RPMI8226 (cell line): ENCODE results near the gene HDAC9.
A peak's percentile ranks its signal among the peaks of the same experiment; 100 is the strongest.
"Not testable (repeated sequence)": the region's sequence is repeated elsewhere in the genome, so short reads cannot be mapped to it uniquely, and the experiment has no call there.

Experiments
- DNase-seq: peaks from one replicate; pipeline ENCODE4 v3.0.0-alpha.2; 2015

Gene HDAC9

DNA sequence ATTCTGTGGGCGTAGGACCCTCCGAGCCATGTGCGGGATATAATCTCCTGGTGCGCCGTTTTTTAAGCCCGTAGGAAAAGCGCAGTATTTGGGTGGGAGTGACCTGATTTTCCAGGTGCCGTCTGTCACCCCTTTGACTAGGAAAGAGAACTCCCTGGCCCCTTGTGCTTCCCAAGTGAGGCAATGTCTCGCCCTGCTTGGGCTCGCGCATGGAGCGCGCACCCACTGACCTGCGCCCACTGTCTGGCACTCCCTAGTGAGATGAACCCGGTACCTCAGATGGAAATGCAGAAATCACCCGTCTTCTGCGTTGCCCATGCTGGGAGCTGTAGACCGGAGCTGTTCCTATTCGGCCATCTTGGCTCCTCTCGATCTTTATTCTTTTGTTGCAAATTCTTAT is 495.2 kb downstream of the HDAC9 start:
- DNase-seq = not testable (repeated sequence)

DNA sequence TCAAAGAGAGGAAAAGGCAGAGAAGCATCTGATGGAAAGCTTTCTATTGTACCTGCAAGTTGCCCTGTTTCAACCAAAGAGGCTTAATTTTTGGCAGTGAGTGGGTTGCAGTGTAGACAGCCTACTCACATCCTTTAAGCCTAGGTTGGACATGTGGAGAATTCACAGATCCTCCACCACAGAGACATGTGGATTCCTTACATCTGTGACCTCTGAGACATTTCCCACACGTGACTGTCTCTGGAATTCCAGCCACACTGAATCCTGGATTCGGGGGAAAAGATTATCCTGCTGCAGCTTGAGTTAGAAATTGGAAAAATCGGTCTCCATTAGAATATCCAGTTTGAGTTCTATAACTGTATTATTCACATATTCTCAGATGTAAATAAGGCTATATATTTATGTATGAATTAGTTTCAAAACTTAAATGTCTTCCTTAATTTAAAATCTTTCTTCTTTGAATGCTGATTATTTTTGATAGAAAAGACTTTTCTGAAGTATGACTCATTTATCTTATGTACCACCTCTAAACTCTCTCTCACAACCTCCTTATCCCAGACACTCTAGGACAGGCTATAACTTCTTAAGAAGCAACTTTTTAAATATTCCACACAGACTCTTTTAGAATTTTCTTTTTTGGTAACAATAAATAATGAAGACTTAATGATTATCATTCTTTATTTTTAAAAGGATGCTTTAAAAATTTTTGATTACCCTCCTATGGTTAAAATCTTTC is 498.6 kb downstream of the HDAC9 start:
- no peak for DNase-seq

DNA sequence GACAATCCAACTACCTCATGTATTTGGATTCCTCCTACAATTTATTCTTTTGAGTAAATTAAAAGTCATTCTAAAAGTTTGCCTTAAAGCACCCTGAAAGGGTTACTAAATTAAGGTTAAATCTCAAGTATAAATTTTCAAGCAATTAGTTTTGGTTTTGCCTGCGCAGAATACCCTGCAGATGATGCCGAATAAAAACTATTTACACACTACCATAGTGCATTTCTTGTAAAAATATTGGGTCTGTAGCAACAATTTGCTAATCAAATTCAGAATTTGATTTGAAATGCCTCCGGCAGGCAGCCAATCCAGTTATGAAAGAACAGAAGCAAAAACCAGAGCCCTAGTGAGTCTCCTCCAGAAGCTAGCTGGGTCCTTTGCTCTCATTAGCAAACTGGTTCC is 499.7 kb downstream of the HDAC9 start:
- no peak for DNase-seq

DNA sequence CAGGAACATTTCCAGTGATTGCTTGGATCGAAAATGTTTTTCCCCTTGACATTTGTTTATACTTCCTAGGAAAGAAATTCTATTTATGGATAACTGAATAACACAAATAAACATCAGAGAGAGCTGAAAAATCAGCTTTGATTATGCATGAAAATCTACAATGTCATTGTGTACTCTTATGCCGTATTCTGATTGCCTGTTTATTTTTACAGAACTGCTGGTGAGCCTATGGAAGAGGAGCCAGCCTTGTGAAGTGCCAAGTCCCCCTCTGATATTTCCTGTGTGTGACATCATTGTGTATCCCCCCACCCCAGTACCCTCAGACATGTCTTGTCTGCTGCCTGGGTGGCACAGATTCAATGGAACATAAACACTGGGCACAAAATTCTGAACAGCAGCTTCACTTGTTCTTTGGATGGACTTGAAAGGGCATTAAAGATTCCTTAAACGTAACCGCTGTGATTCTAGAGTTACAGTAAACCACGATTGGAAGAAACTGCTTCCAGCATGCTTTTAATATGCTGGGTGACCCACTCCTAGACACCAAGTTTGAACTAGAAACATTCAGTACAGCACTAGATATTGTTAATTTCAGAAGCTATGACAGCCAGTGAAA is 500.4 kb downstream of the HDAC9 start:
- DNase-seq = no peak

DNA sequence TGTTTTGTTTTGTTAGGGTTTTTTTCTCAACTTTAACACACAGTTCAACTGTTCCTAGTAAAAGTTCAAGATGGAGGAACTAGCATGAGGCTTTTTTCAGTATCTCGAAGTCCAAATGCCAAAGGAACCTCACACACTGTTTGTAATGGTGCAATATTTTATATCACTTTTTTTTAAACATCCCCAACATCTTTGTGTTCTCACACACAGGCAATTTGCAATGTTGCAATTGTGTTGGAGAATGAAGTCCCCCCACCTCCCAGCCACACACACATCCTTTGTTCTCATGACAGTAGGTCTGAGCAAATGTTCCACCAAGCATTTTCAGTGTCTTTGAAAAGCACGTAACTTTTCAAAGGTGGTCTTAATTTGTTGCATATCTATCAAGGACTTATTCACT is 501.0 kb downstream of the HDAC9 start:
- no peak for DNase-seq

DNA sequence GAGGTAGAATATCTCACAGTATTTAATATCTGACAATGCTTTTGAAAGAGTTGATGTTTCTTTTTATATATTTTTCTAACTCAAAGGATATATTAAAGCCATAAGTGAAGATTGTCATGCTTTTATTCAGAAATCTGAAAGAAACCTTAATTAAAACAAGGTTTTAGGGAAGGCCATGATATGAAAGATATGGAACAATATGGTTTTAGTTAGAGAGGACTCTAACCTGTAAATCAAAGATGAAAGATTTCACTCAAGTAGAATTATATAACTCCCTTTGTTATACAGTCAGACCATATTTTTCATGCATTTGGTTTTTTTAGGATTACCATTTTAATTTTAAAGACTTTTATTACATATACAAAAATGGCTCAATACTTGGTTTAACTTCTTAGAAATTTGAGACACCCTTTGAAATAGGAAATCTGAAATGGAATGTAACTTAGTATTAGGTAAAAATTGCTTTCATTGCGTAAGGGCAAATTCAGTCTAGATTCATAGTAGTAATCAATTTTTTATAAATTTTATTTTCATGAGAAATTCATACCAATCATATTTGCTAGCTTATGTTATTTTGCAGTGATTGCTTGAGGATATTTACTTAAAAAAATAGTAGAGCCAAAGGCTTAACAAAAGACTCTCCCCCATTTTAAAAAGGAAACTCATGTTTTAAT is 502.1 kb downstream of the HDAC9 start:
- no peak for DNase-seq

DNA sequence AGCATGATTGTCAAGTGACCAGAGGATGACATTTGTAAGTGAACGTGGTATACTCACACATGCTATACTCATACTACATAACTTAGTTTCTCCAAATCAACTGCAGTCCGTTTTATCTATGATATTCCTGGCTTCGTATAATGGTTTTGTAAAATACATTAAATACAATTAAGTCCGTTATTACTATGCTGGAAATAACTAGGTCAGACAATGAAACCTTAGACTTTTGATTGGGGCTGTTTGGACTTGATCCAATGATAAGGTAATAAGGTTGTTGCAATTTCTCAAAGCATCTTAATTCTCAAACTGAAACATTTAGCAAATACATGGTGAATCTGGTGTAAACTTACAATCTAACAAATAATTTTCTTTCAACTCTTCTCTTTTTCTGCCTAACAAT is 504.9 kb downstream of the HDAC9 start:
- DNase-seq = no peak

DNA sequence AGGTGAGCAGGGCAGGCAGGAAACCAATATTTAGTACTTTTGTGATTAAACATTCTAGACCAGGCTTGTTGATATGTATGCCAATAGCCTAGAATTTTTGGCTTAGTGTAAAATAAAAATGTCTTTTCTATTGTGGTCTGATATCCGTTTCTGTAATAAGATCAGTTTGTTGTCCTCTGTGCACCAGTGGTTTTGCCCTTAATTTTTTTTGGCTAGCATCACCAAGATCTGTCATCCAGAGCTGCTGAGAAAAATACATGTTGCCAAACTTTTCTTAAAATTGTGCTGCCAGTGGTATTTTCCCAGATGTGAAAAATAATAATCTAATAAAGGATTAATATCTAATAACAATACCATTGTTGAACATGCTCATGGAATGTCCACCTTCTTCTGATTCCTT is 506.3 kb downstream of the HDAC9 start:
- DNase-seq = no peak

DNA sequence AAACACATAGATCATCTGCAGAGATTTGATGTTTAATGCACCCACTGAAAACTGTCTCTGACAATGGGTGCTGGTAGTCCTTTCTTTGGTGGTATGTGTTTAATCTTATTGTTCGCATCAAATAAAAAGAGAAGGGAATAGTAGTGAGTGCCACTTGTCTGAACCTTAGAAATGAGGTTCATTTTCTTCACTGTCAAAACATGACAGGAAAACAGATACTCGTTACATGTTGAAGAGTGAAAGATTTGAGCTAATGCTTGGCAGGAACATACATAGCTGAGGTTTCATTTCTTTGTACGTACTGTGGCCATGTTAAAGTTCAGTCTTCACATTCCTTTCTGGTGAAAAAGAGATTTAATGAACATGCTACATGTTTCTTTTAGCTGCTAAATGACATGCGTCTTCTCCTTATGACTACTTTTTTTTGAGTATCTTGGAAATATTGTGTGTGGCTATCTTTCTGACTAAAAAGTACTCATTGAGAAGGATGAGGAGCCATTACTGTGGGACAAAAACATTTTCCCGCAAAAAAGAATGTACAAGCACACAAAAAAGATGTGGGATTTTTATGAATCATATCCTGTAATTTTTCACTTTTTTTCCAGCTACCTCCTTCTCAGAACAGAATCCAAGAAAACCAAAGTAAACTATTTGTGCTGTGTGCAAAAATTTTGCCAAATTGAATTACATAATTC is 513.8 kb downstream of the HDAC9 start:
- DNase-seq = no peak

DNA sequence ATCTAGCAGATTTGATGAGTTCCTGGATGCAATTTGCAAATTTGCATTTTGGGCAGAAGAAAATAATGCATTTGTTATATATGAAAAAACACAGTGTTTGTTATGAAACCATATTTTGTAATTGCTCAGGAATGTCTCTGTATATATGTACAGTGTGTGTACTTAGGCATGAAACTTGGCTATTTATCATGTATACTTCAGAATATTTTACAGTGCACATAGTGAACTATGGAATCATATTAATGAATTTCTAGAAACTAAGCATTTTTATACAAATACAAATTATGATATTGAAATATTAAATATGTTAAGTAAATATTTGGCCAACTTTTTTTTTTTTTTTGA is 514.4 kb downstream of the HDAC9 start:
- DNase-seq = no peak

DNA sequence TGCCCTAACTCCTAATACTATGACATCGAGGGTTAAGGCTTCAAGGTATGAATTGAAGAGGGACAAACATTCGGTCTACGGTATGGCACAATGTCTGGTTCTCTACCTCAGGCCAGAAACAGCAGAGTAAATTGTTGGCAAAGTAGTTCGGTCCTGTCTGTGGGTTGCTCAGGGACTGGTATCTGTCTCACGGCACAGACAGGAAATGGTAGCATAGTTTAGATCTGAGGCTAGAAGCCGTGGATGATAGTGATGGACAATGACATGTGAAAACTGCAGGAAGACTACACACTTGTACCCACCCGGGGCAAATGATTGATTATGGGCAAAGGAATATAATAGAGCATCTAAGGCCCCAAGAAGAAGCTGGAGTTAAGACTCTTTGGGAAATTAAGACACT is 515.7 kb downstream of the HDAC9 start:
- no peak for DNase-seq

DNA sequence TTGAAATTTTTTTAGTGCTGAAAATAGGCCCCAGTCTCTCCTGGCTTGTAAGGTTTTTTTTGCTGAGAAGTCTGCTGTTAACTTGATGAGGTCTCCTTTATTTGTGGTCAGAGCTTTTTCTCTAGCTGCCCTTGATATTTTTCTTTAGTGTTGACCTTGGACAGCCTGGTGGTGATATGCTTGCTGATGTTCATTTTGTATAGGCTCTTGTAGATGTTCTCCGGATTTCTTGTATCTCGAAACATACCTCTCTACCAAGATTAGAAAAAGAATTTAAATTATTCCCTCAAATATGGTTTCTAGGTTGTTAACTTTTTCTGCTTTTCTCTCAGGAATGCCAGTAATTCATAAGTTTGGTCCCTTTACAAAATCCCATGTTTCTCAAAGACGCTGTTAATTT is 519.5 kb downstream of the HDAC9 start:
- DNase-seq = no peak

DNA sequence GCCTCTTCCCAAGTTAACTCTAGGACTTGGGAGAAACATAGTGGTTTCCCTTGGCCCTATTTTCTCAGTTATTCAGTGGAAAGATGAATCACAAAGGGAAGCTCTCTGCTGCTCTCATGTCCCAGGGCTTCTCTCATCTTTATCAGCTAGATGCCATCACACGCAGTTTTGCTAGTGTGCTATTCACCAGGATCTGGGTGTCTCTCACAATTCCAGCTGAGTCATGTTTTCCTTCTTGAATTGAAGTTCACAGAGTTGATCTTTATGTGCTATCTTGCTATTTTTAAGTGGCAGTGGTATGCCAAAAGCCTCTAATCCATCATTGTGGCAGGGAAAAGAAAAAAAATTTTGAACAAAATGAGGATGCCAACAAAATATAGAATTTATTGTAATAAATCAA is 520.6 kb downstream of the HDAC9 start:
- no peak for DNase-seq

DNA sequence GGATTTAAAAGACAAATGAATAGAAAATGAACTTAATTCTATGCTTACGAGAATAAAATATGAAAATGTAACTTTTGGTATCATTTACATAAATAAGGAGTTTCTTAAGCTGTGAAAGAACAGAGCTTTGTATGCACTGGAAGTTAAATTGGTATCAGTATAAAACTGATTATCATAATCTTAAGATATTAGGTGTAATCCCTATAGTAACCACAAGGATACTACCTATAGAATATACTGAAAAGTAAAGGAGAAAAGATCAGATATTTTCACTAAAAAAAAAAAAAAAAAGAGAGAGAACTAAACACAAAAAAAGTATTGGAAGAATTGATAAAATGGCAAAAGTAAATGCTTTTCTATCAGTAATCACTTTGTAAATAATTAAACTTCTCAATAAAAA is 521.8 kb downstream of the HDAC9 start:
- DNase-seq = no peak

DNA sequence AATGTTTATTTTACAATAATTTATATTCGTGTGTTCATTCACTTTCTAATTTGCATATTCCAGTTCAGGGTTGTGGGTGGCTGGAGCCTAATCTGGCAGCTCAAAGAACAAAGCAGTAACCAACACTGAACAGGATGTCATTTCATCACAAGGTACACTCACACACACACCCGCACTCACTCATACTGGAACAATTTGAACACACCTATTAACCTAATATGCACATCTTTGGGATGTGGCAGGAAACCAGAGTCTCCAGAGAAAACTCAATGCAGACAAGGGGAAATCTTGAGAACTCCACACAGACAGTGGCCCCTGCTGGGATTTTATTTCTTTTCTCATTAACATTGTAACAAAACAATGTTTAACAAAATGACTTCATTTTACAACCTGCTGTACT is 524.5 kb downstream of the HDAC9 start:
- DNase-seq = no peak

DNA sequence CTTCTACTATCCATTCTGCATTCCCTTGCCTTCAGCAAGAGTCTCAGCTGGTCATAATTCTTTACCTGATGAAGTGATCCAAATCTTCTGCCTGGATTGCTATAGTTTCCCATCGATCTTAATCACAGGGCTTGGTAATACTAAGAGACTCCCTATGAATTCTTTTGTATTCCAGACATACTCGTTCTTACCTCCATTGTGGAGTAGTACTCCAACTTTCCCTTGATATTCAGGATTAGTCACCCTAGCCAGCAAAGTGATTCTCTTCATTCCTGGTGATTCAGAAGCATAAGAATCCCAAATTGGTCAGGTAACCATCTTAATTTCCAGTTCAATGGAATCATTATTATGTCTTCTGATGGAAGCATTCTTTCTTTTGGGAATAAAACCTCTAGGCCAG is 525.2 kb downstream of the HDAC9 start:
- no peak for DNase-seq

DNA sequence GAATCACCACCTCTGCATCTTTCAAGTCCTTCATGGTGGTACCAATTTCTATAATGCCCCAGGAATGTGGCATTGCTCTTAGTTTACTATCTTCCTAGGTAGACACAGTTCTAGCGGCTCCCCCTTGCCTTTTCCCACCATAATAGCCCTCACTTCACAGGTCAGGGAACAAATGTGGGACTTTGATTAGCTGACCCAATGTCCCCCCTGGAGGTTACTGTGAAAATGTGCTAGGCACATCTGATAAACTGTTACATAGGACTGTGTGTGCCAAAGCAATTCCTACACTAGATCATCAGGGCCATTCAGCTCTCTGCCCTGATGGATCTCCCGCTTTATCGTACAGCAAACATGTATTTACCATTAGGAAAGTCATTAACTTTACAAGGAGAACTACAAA is 527.9 kb downstream of the HDAC9 start:
- DNase-seq = no peak

DNA sequence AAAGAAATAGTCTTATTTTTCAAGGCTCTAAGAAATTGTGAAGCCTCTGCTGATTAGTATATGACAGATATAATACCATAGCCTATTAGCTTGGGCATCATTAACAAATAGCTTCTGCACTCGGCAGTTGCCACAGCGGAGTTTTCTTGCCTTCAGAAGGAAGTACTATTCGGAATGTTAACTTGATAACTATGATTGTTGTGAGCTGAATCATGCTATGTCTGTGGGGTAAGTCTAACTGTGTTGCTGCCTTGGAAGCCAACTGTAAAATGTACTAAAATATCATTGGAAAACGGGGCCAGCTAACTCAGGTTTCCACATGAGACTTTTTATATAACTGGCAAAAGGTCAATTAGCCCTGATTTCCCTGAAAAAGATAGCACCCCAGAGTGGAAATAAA is 528.7 kb downstream of the HDAC9 start:
- DNase-seq = no peak

DNA sequence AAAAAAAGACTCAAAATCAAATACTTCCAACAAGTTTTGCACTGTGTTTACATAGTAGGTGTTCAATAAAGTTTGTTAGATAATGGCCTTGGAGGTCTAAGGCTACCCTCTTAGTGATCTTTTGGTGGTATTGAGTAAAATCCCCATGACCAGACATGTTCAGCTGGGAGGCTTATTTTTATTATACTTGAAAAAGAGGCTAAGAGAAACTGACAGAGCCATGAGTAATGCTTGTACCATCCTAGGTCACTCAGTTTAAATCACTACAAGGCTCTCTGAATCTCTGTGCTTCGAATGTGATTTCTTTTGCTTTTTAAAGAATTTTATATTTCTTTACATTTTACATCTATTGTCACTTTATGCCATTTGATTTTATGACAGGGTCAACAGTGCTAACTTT is 531.3 kb downstream of the HDAC9 start:
- DNase-seq = no peak

DNA sequence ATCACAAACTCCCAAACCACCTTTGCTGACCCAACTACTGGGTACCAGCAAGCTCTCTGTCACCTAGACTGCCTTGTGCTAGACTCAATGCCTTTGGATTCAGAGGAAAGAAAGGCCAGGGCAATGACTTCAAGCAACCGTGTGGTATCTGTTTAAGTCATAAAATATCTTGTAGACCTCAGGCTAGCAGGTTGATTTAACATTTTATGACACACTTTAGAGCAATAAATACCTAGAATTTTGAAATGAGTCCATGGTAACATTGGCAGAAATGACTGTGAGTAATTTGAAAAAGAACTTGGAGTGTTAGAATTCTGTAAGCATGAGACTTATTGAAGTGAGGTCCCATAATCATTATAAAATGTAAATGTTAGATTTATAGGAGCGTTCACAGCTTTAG is 534.7 kb downstream of the HDAC9 start:
- no peak for DNase-seq

DNA sequence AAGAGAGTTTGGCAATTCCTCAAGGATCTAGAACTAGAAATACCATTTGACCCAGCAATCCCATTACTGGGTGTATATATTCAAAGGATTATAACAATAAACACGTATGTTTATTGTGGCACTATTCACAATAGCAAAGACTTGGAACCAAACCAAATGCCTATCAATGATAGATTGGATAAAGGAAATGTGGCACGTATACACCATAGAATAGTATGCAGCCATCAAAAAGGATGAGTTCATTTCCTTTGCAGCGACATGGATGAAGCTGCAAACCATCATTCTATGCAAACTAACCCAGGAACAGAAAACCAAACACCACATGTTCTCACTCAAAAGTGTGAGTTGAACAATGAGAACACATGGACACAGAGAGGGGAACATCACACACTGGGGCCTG is 537.4 kb downstream of the HDAC9 start:
- not testable (repeated sequence) for DNase-seq

DNA sequence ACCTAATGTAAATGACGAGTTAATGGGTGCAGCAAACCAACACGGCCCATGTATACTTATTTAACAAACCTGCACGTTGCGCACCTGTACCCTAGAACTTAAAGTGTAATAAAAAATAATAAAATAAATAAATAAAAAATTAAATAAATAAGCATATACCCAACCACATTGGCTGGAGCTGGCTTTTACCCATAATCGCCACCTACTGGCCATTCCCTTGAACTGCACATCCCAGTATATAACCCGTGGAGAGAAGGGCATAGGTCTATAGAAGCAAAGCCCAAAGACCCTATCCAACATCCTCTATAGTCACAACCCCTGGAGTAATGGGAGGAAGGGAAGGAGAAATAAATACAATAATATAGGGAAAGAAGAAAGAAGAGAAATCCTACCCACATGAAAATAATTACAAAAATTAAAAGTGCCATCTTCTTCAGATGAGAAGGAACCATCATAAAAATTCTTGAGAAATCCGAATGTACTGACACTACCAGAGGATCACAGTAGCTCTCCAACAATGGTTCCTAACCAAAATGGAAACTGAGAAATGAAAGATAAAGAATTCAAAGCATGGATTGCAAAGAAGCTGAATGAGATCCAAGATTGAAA is 556.3 kb downstream of the HDAC9 start:
- DNase-seq = peak; percentile 53
